ENCODE results near the gene SSNA1.
A peak's percentile ranks its signal among the peaks of the same experiment; 100 is the strongest.

The SSNA1 gene

GRCh38 chr9:137201205-137201868 is 12.9 kb downstream of the SSNA1 start:
- no peak for DNase-seq

GRCh38 chr9:137202966-137203365 is 14.5 kb downstream of the SSNA1 start:
- DNase-seq, result no peak

GRCh38 chr9:137204731-137205125 is 16.3 kb downstream of the SSNA1 start:
- no peak for DNase-seq

GRCh38 chr9:137205126-137206069 is 16.9 kb downstream of the SSNA1 start, which contains the start of the genes NDOR1 and TMEM203:
Gene NDOR1, plus strand, starts transcription at chr9:137205700. Its CDS starts 78 bp downstream, at chr9:137205778.
Gene TMEM203, minus strand, starts transcription at chr9:137205648. Its CDS starts 234 bp downstream, at chr9:137205414.
- peak; percentile 40 for DNase-seq

GRCh38 chr9:137206602-137207001 is 18.1 kb downstream of the SSNA1 start:
- no peak for DNase-seq

- DNase-seq, result no peak
These were observed 23.1 kb downstream of the SSNA1 start for GRCh38 chr9:137211532-137211931.

GRCh38 chr9:137212520-137212919 is 24.0 kb downstream of the SSNA1 start:
- DNase-seq, result no peak

GRCh38 chr9:137213160-137214060 is 24.9 kb downstream of the SSNA1 start:
- no peak for DNase-seq

GRCh38 chr9:137214620-137215019 is 26.1 kb downstream of the SSNA1 start:
- DNase-seq, result no peak

- DNase-seq, result no peak
These were observed 26.9 kb downstream of the SSNA1 start for GRCh38 chr9:137215196-137215986.

GRCh38 chr9:137216188-137216965 is 27.9 kb downstream of the SSNA1 start:
- no peak for DNase-seq

GRCh38 chr9:137217276-137218211 is 29.1 kb downstream of the SSNA1 start:
- no peak for DNase-seq

- no peak for DNase-seq
These were observed 29.8 kb downstream of the SSNA1 start for GRCh38 chr9:137218212-137218753.

GRCh38 chr9:137218754-137219271 is 30.3 kb downstream of the SSNA1 start:
- no peak for DNase-seq

- DNase-seq, result no peak
These were observed 31.4 kb downstream of the SSNA1 start for GRCh38 chr9:137219757-137220316.

GRCh38 chr9:137220317-137221094 is 32.0 kb downstream of the SSNA1 start:
- DNase-seq, result no peak

- no peak for DNase-seq
These were observed 32.6 kb downstream of the SSNA1 start for GRCh38 chr9:137221095-137221505.

GRCh38 chr9:137221506-137222111 is 33.1 kb downstream of the SSNA1 start:
- no peak for DNase-seq
